Measurements from ENCODE around the gene LGR4. TPM values are rescaled to one million over a fixed set of nuclear protein-coding genes. Genes with fewer than 3 reads are reported as not detected.

Gene LGR4
- total and polyA plus RNA-seq, 10 of the 15 experiments (the other 5 are each of a cell fraction or from before 2014, with no cell fraction given): under 0.01 to 0.64 (median 0.04) TPM; not detected in 5

GRCh38 chr11:27447288-27448183 is 25.1 kb downstream of the LGR4 start:
- Histone ChIP-seq H2AFZ (ENCODE audit: control insufficient read depth, low read depth, low read length) (no peak overlapping the region), H3K79me2 (ENCODE audit: control insufficient read depth, insufficient read depth, low read length) (no peaks in the 10 kb centered on the region), H3K27me3 (replicated peaks in 1 of 2; ENCODE audit: control insufficient read depth in 2 of 2, insufficient read depth in 2 of 2, low read length in 1 of 2) (no peaks in the 10 kb centered on the region), H3K4me3 (no peak overlapping the region), H4K20me1 (ENCODE audit: control insufficient read depth, insufficient read depth) (no peaks in the 10 kb centered on the region), H3K36me3 (ENCODE audit: control insufficient read depth in 2 of 2, insufficient read depth in 2 of 2, low read length in 1 of 2) (no peaks in the 10 kb centered on the region), H3K4me2 (ENCODE audit: control insufficient read depth, insufficient read depth) (no peak overlapping the region), H3K4me1 (ENCODE audit: control insufficient read depth, insufficient read depth, low read length) (no peaks in the 10 kb centered on the region), H3K9me3 (replicated peaks; ENCODE audit: control insufficient read depth, insufficient read depth, low read length) (no peaks in the 10 kb centered on the region), H3K9ac (ENCODE audit: control insufficient read depth, insufficient read depth, low read length) (no peak overlapping the region), H3K27ac (ENCODE audit: control insufficient read depth, insufficient read depth) (no peak overlapping the region)
- intact Hi-C loops (cut with micrococcal nuclease; ENCODE audit: unreplicated experiment) (no loop called here), in situ Hi-C loops (cut with MboI) (no loop called here)
- SMC1A ChIA-PET (ENCODE audit: uncharacterized antibody, unreplicated experiment): interaction anchor here (0.5 kb wide), 1 partner anchor 19 kb away, joined by 3 read pairs; no protein-coding TSS in a partner anchor
- ATAC-seq: no peak
- WGBS (ENCODE audit: insufficient coverage, insufficient replicate concordance, low lambda C conversion rate, missing lambda C conversion rate): 40% methylated on average over 5 of the region's 5 CpGs
- CTCF ChIA-PET: interaction anchor here (0.5 to 1.0 kb wide), 3 partner anchors 19 to 688 kb away, joined by 3 to 4 read pairs (median 3); no protein-coding TSS in a partner anchor
- no peak for FAIRE-seq
- RAD21 ChIA-PET (ENCODE audit: unreplicated experiment): no interaction called here
- no TSS peak for BruUV-seq (replicated peaks)
- DNase-seq (ENCODE audit: low read depth, low spot score): no peak
- TF ChIP-seq FOS (IDR thresholded peaks at IDR 0.05; ENCODE audit: borderline replicate concordance, extremely low read depth, insufficient read length) (no peak), YY1 (IDR thresholded peaks at IDR 0.05; ENCODE audit: low read depth, low read length) (no peak), MLLT1 (IDR thresholded peaks at IDR 0.05) (no peak), RUNX3 (IDR thresholded peaks at IDR 0.05; ENCODE audit: low read length) (no peak), SREBF2 (IDR thresholded peaks at IDR 0.05; ENCODE audit: low read length) (no peak), ZNF24 (IDR thresholded peaks at IDR 0.05) (no peak), POU2F2 (IDR thresholded peaks at IDR 0.05; ENCODE audit: borderline replicate concordance, low read depth, low read length) (no peak), BMI1 (IDR thresholded peaks at IDR 0.05; ENCODE audit: borderline replicate concordance) (no peak), NR2F1 (conservative IDR thresholded peaks at IDR 0.05) (no peak), SP1 (IDR thresholded peaks at IDR 0.05; ENCODE audit: low read depth, low read length) (no peak), MYB (IDR thresholded peaks at IDR 0.05; ENCODE audit: borderline replicate concordance, low read depth, low read length) (no peak), CBX3 (IDR thresholded peaks at IDR 0.05; ENCODE audit: borderline replicate concordance, low read depth) (no peak), MXI1 (IDR thresholded peaks at IDR 0.05; ENCODE audit: low read depth, low read length) (no peak), SPI1 (IDR thresholded peaks at IDR 0.05; ENCODE audit: borderline replicate concordance, insufficient read depth, low read depth, low read length) (no peak), NR2C1 (IDR thresholded peaks at IDR 0.05) (no peak), ELK1 (IDR thresholded peaks at IDR 0.05; ENCODE audit: low read depth, low read length) (no peak), PAX5 (IDR thresholded peaks at IDR 0.05; ENCODE audit: borderline replicate concordance, low read depth, low read length) (no peak)
- TF ChIP-seq, protein P1, sequence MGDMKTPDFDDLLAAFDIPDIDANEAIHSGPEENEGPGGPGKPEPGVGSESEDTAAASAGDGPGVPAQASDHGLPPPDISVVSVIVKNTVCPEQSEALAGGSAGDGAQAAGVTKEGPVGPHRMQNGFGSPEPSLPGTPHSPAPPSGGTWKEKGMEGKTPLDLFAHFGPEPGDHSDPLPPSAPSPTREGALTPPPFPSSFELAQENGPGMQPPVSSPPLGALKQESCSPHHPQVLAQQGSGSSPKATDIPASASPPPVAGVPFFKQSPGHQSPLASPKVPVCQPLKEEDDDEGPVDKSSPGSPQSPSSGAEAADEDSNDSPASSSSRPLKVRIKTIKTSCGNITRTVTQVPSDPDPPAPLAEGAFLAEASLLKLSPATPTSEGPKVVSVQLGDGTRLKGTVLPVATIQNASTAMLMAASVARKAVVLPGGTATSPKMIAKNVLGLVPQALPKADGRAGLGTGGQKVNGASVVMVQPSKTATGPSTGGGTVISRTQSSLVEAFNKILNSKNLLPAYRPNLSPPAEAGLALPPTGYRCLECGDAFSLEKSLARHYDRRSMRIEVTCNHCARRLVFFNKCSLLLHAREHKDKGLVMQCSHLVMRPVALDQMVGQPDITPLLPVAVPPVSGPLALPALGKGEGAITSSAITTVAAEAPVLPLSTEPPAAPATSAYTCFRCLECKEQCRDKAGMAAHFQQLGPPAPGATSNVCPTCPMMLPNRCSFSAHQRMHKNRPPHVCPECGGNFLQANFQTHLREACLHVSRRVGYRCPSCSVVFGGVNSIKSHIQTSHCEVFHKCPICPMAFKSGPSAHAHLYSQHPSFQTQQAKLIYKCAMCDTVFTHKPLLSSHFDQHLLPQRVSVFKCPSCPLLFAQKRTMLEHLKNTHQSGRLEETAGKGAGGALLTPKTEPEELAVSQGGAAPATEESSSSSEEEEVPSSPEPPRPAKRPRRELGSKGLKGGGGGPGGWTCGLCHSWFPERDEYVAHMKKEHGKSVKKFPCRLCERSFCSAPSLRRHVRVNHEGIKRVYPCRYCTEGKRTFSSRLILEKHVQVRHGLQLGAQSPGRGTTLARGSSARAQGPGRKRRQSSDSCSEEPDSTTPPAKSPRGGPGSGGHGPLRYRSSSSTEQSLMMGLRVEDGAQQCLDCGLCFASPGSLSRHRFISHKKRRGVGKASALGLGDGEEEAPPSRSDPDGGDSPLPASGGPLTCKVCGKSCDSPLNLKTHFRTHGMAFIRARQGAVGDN (IDR thresholded peaks at IDR 0.05): no peak
- POLR2A ChIA-PET: no interaction called here

All from GM12878 (cell line).